Ammon's horn (tissue), 1 donor: Measurements from ENCODE around the gene SEMG1.

Experiments
- DNase-seq: peaks from one replicate; pipeline ENCODE4 v3.0.0-alpha.2; 2016; ENCODE audit warnings: low spot score

Gene SEMG1

DNA sequence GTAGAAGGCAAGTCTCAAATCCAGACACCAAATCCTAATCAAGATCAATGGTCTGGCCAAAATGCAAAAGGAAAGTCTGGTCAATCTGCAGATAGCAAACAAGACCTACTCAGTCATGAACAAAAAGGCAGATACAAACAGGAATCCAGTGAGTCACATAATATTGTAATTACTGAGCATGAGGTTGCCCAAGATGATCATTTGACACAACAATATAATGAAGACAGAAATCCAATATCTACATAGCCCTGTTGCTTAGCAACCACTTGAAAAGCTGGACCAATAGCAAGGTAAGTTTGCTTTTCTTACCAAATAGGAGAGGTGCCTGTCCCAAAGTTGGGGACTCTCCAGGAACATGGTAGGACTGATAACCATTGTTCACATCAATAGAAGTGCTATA lies 16.3 kb downstream of the SEMG1 start:
- DNase-seq: no peak

DNA sequence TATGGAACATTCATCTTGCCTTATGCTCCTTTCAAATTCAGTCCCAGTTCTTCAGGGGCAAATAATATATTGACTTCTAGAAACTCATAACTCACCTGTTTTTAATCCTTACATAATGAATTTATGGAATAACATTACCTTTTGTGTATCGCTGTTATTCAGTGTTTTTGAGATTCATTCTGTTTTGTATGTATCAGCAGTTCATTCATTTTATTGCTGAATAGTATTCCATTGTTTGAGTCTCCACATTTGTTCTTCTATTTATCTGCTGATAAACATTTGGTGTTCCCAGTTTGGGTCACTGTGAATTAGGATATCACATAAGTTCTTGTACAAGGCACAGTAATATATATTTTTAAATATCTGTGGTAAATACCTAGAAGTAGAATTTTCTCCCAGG lies 19.5 kb downstream of the SEMG1 start:
- no peak for DNase-seq

- no peak for DNase-seq
These were observed 22.6 kb downstream of the SEMG1 start for GRCh38 chr20:45229264-45230056.

DNA sequence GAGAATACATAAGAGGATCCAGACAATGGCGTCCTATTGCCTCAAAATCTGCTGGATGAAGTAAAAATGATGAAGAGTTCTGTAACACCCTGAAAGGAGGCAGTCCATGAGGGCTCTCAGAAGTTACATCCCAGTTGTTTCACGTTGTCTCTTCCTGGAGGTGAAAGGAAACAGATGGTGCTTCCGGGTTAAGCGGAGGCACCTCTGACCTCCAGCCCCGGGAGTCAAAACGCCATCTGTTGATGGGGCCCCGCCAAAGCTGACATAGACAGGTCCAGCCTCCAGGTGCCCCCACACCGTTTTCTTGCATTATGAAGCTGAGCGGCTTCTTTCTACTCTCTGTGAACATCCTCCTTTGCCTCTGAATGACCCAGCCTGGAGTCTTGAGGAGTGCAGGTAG lies 23.8 kb downstream of the SEMG1 start:
- DNase-seq: no peak

DNA sequence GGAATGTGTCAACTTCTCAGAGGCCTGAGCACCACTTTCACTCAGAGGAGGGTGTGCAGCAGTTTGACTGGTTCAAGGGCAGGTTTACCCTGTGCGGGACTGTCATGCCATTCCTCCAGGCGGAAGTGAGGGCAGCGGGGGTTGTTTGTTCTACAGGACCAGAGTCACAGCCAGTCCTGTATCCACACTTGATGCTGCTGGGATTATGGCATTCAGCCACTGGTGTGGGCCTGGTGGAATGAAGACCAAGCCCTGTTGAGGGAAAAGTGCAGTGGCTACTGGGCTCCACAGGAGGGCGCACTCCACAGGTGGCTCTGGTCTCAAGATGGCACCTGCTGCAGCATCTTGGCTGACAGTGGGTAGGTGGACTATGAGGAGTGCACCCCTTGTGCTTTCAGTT lies 29.2 kb downstream of the SEMG1 start:
- DNase-seq: no peak

- no peak for DNase-seq
These were observed 31.3 kb downstream of the SEMG1 start for GRCh38 chr20:45238139-45238538.

DNA sequence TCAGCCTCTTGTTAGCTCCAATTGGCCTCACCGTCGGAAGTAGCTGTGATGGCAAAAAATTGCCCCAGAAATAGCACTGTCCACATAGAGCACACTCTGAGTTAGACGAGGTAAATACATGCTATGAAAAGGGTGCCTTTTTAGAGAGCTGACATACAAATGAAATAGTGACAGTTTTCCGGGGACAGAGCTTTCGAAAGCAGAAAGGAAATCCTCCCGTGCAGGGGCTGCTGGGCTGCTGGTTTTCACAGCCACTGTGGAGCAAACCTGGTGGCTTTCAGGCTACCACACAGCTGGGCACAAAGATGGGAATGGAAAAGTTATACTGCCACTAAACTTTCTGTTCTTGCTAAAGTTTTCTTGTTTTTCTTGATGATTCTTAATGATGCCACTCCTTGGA lies 39.3 kb downstream of the SEMG1 start:
- DNase-seq: no peak

- DNase-seq: no peak
These were observed 41.0 kb downstream of the SEMG1 start for GRCh38 chr20:45247865-45248264.

DNA sequence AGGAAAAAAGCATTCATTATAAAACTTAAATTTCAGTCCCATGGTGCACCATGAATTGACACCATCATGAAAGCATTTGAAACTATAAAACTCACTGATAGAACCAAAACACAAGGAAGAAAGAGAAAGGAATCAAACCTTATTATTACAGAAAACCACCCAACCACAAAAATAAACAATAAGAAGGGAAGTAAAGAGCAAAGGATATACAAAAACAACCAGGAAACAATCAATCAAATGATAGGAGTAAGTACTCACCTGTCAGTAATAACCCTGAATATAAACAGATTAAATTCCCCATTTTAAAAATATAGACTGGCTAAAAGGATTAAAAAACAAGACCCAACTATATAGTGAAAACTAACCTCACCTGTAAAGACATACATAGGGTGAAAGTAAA lies 41.8 kb downstream of the SEMG1 start:
- DNase-seq: no peak

GRCh38 chr20:45251884-45252560 lies 45.2 kb downstream of the SEMG1 start:
- no peak for DNase-seq

GRCh38 chr20:45253261-45253660 lies 46.4 kb downstream of the SEMG1 start:
- DNase-seq: no peak

DNA sequence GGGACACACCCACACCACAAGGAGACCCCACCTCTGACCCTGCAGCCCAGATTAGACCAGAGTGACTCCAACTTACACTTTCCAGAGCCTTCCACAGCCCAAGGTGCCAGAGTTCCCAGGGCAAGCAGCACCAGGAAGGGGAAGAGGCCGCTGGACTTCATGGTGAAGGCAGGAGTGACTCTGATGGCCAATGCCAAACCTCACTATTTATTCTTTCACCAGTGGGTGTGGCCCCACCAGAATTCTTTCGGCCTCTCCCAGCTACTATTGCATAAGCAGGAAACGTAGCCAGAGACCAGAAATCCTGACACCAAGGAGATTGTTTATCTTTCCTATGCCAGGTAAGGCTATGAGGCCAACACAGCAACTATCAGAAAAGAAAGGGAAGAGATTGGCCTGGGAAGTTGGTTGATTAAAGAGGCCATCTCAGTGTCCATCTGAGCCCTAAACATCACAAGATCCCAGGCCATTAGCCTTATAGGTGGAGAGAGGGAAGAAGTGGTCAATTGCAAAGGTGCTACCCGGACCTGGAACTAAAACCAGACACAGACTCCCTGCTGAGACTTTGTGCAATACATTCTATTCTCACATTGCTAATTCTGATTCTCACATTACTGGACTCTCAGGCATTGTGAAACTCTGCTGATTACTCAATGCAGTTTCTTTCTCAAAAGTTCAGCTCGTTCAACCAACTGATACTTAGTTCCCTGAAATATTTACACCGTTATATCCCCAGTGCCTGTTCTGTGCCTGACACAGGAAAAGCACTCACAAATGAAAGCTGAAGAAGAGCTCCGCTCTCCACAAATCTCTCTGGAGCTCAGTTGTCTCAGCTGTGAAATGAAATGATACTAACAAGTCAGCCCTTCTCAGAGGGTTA lies 47.8 kb downstream of the SEMG1 start, which contains the start of gene SLPI:
SLPI (minus strand) TSS at position 182 of the 880 bp plus-strand sequence; CDS start at position 161, 21 bp downstream.
- DNase-seq: no peak

GRCh38 chr20:45257161-45257560 lies 50.3 kb downstream of the SEMG1 start:
- no peak for DNase-seq

GRCh38 chr20:45257711-45258110 lies 50.9 kb downstream of the SEMG1 start:
- no peak for DNase-seq

DNA sequence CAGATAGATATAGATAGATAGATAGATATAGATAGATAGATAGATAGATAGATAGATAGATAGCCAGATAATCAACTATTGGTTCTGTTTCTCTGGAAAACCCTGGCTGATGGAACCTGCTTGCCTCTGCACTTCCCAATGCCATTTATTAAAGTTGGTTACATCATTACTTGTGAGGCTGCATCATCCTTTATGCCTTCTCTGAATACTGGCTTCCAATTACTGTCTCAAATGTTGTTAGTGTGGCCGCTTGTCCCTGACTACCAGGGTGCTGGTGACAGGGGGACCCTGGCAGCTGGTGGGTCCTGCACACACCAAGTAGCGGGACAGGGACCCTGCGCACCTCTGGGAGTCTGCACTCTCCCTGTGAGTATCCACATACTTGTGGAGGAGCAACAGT lies 51.4 kb downstream of the SEMG1 start:
- no peak for DNase-seq

- DNase-seq: no peak
These were observed 51.8 kb downstream of the SEMG1 start for GRCh38 chr20:45258664-45259063.
